Measurements from ENCODE around the gene EFNA3. TPM values are rescaled to one million over a fixed set of nuclear protein-coding genes. Genes with fewer than 3 reads are reported as not detected.

EFNA3 gene, protein sequence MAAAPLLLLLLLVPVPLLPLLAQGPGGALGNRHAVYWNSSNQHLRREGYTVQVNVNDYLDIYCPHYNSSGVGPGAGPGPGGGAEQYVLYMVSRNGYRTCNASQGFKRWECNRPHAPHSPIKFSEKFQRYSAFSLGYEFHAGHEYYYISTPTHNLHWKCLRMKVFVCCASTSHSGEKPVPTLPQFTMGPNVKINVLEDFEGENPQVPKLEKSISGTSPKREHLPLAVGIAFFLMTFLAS
- 1 to 10 TPM; 5.1 to 6.9 TPM for total RNA-seq

DNA sequence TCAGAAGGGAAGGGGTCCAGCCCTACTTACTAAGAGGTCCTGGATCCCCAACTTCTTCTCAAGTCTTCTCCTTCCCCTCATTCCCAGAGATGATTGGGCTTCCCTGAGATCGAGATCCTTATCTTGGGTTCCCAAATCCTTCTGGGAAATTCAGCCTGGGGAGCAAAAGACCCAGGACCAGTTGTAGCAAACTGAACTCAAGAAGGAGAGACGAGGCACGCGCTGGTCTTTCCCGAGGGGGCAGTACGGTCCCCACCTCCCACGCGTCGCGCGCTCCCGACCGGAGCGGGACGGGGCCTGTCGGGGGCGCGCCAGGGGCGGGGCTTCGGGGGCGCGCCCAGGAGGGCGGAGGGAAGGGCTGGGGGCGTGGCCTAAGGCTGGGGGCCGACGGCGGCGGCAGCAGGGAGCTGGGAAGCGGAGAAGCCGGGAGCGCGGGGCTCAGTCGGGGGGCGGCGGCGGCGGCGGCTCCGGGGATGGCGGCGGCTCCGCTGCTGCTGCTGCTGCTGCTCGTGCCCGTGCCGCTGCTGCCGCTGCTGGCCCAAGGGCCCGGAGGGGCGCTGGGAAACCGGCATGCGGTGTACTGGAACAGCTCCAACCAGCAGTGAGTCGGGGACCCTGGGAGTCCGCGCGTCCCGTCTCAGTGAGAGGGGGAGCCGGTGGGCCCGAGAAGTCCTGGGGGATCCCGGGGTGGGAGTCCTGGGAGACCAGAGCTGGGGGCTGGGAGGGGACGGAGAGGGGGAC, at the start of gene EFNA3:
Gene EFNA3 (plus strand): TSS at position 369 of the 741 bp plus-strand sequence. CDS start 105 bp downstream, at position 474.
- DNase-seq: peak; percentile 83
- H3K9me3 Mint-ChIP-seq (ENCODE audit: low read depth): no peaks in the 10 kb centered on the region
- ATAC-seq: peak; percentile 34
- intact Hi-C loops (cut with DNase I, micrococcal nuclease): loop anchor here in 1 of 2 experiments (1.0 kb wide), 1 partner anchor 14 kb away; no protein-coding TSS in a partner anchor
- ChIA-PET CTCF (interaction anchor here (0.7 to 2.9 kb wide), 7 partner anchors 8 to 96 kb away, joined by 3 to 20 read pairs (median 5); partner anchors contain the start of genes ADAM15, EFNA4 and TRIM46), POLR2A (interaction anchor here (0.5 kb wide), 1 partner anchor 66 kb away, joined by 3 read pairs; no protein-coding TSS in a partner anchor)
- peaks cover 1% of the 10 kb centered on the region for H3K36me3 Mint-ChIP-seq (ENCODE audit: low read depth)
- peak within 1 kb of the TSS; percentile 61 for H3K4me3 Mint-ChIP-seq
- H3K27ac Mint-ChIP-seq: peak within 1 kb of the TSS; percentile 15
- H3K27me3 Mint-ChIP-seq: peaks cover 31% of the 10 kb centered on the region
- H3K4me1 Mint-ChIP-seq: peaks cover 46% of the 10 kb centered on the region

DNA sequence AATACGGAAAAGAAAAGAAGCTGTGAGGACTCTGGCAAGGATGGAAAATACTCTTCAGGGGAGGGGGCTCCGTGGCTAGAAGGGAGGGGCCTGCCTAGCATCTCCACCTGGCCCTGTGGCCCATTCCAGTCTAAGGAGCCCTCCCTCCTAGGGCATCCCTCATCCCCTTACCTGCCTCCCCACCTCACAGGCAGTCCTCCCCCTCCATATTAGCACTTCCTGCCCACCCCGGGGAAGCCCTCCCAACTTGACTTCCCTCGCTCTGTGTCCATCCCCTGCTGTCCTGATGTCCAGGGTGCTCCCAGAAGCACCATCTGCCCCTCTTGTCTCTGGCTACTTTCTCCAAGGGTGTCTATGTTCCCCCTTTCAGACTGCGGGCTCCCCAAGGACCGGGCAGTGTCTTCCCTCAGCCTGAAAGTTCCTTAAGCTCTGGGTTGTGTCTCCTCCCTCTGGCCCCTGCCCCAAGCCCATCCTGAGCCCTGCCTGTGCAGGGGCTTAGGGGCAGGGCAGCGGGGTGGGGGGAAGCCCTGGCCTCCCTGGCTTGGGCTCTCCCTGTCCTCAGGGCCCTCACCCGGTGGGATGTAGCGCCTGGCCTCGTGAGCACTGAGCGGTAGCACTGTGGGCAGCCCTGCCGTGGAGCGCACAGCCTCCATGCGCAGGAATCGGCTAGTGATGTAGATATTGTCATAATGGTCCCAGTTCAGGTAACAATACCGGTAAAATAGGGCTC, 49.0 kb upstream of the EFNA3 start:
- Mint-ChIP-seq H3K36me3 (ENCODE audit: low read depth) (no peaks in the 10 kb centered on the region), H3K9me3 (ENCODE audit: low read depth) (no peaks in the 10 kb centered on the region), H3K4me1 (no peaks in the 10 kb centered on the region), H3K4me3 (no peak overlapping the region), H3K27ac (no peak overlapping the region), H3K27me3 (no peaks in the 10 kb centered on the region)
- ATAC-seq: no peak
- DNase-seq: no peak
- CTCF ChIA-PET: interaction anchor here (1.0 kb wide), 1 partner anchor 15 kb away, joined by 3 read pairs; no protein-coding TSS in a partner anchor
- intact Hi-C loops (cut with DNase I, micrococcal nuclease): no loop called here
- POLR2A ChIA-PET: no interaction called here

DNA sequence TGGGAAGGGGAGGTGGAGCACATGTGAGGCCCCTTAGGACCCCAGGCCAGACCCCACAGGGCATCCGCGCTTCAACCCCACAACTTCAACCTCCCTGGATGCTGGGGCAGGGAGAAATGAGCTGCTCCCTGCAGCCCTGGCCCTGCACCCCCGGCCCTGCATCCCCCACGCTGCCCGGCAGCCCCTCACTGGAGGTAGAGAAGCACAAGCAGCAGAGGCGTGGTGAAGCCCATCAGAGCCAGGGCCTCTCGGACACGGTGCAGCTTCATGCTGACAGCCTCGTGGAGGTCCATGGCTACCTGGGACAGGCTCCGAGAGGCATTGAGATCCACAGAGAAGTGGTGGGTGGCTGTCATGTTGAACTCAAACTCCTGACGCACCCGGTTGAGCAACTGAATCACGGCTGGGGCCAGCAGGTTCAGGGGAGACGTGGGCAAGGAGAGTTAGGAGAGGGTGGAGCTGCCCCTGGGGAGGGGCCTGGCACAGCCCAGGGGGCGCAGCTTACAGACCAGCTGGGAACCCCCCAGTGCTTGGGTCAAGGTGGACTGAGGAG, 48.3 kb upstream of the EFNA3 start:
- Mint-ChIP-seq H3K27me3 (no peaks in the 10 kb centered on the region), H3K4me3 (no peak overlapping the region), H3K4me1 (no peaks in the 10 kb centered on the region), H3K36me3 (ENCODE audit: low read depth) (no peaks in the 10 kb centered on the region), H3K9me3 (ENCODE audit: low read depth) (no peaks in the 10 kb centered on the region), H3K27ac (no peak overlapping the region)
- ChIA-PET CTCF (interaction anchor here (1.0 kb wide), 1 partner anchor 14 kb away, joined by 3 read pairs; no protein-coding TSS in a partner anchor), POLR2A (no interaction called here)
- DNase-seq (no peak), ATAC-seq (no peak)
- intact Hi-C loops (cut with DNase I, micrococcal nuclease): no loop called here

DNA sequence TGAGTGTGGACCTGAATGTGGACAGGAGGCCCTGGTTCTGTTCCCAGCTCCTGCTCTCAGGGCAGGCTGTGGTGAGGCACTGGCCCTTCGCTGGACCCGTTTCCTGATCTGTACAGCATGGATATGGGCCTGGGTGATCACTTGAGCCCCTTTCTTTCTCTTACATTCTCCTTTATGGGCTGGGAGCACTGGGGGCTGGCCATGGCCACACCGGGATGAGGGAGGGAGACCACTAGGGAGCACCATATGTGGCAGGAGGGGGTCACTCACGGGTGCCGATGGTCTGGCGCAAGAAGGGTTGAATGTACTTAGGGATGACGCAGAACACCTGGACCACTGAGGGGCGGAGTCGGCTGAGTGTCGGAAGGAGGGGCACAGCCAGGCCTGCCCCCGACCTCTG, 47.7 kb upstream of the EFNA3 start:
- DNase-seq (no peak), ATAC-seq (no peak)
- intact Hi-C loops (cut with DNase I, micrococcal nuclease): no loop called here
- POLR2A ChIA-PET: no interaction called here
- no peak overlapping the region for H3K27ac Mint-ChIP-seq
- H3K4me1 Mint-ChIP-seq: no peaks in the 10 kb centered on the region
- CTCF ChIA-PET: interaction anchor here (0.6 kb wide), 1 partner anchor 431 kb away, joined by 4 read pairs; no protein-coding TSS in a partner anchor
- H3K27me3 Mint-ChIP-seq: no peaks in the 10 kb centered on the region
- H3K36me3 Mint-ChIP-seq (ENCODE audit: low read depth): no peaks in the 10 kb centered on the region
- H3K4me3 Mint-ChIP-seq: no peak overlapping the region
- no peaks in the 10 kb centered on the region for H3K9me3 Mint-ChIP-seq (ENCODE audit: low read depth)

DNA sequence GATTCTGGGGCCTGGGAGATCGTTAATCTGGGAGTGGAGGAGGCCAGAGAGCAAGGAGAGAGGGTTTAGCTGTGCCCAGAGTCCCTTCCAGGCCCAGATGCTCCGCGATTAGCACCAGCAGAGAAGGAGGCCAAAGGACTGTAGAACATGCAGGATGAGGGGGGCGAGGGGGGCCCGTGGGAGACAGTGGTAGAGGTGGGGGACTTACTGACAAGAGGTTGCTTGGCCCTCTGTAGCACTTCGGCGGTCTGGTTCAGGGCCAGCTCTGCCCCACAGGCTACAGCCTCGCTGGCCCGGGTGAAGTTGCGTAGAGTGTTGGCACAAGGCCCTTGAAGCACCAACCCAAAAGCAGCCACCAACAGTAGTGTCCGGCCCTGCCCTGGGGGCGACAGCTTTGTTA, 45.8 kb upstream of the EFNA3 start:
- Mint-ChIP-seq H3K4me1 (no peaks in the 10 kb centered on the region), H3K9me3 (ENCODE audit: low read depth) (no peaks in the 10 kb centered on the region), H3K4me3 (no peak overlapping the region), H3K27ac (no peak overlapping the region), H3K27me3 (no peaks in the 10 kb centered on the region), H3K36me3 (ENCODE audit: low read depth) (no peaks in the 10 kb centered on the region)
- POLR2A ChIA-PET: no interaction called here
- no peak for ATAC-seq
- DNase-seq: no peak
- intact Hi-C loops (cut with DNase I, micrococcal nuclease): no loop called here
- CTCF ChIA-PET: interaction anchor here (1.0 to 1.6 kb wide), 3 partner anchors 9 to 15 kb away, joined by 3 to 6 read pairs (median 5); no protein-coding TSS in a partner anchor

DNA sequence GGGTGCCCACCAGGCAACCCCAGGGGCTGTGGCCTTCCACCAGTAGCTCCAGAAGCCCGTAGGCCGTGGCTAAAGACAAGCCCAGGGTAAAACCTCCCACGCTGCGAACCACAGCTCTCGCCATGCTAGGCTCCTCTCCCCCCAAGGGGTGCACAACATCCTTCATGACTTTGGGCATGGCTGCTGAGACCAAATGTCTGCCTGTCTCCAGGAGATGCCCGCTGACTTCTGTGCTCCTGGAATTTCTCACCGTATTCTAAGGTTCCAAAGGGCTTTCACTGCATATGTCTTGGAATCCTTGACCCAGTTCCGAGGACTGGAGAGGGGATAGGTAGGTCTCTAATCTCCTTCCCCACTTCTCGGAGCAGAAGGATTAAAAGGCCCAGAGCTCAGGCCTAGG, 45.1 kb upstream of the EFNA3 start, which contains the start of the genes DCST1 and DCST2:
Gene DCST1 (plus strand): TSS at position 301 of the 400 bp plus-strand sequence. CDS start 213 bp downstream, outside the sequence.
Gene DCST2 (minus strand): TSS at position 258 of the 400 bp plus-strand sequence. CDS start 80 bp downstream, at position 178.
- no peaks in the 10 kb centered on the region for H3K27me3 Mint-ChIP-seq
- H3K36me3 Mint-ChIP-seq (ENCODE audit: low read depth): no peaks in the 10 kb centered on the region
- CTCF ChIA-PET: interaction anchor here (1.0 to 1.5 kb wide), 3 partner anchors 8 to 16 kb away, joined by 3 to 6 read pairs (median 4); no protein-coding TSS in a partner anchor
- no peak within 1 kb of the TSS for H3K4me3 Mint-ChIP-seq
- DNase-seq: no peak
- no peak within 1 kb of the TSS for H3K27ac Mint-ChIP-seq
- H3K4me1 Mint-ChIP-seq: no peaks in the 10 kb centered on the region
- H3K9me3 Mint-ChIP-seq (ENCODE audit: low read depth): no peaks in the 10 kb centered on the region
- intact Hi-C loops (cut with DNase I, micrococcal nuclease): no loop called here
- ATAC-seq: no peak
- POLR2A ChIA-PET: no interaction called here

DNA sequence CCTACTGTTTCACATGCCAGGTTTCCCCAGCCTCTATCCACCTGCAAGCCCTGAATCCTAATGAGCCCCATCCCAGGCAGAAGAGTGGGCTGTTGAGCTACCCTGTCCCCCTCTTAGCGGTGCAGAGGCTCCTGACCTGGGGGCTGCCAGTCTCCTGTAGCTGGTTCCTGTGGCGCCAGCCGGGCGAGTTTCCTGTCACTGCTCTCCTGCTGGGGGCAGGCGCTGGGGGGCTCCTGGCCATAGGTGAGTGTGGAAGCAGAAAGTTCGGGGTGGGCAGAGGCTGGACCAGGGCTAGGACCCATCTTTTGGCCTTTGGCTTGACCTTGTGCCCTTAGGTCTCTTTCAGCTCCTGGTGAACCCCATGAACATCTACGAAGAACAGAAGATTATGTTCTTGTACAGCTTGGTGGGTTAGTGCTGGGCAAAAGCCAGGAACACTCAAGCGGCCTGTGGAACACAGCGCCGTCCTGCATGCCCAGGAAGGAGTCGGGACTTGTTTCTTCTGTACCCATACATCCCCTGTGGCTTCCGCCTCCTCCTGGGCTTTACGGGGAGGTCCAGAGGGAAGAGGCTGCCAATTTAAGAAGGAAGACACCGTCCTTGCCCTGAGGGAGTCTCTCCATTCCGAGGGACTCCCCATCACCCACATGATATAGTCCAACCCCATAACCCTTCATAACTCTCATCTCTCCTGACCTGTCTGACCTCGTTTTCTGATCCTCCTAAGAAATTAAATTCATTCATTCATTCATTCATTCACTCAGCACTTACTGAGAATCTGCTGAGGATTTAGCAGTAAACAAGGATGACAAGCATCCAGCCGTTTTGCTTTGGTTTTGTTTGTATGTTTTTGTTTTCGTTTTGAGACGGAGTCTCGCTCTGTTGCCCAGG, 44.1 kb upstream of the EFNA3 start:
- H3K4me3 Mint-ChIP-seq: no peak overlapping the region
- no peak overlapping the region for H3K27ac Mint-ChIP-seq
- CTCF ChIA-PET: interaction anchor here (0.7 to 1.5 kb wide), 3 partner anchors 10 to 17 kb away, joined by 3 to 6 read pairs (median 4); no protein-coding TSS in a partner anchor
- POLR2A ChIA-PET: no interaction called here
- ATAC-seq (no peak), DNase-seq (no peak)
- no peaks in the 10 kb centered on the region for H3K4me1 Mint-ChIP-seq
- no peaks in the 10 kb centered on the region for H3K9me3 Mint-ChIP-seq (ENCODE audit: low read depth)
- H3K27me3 Mint-ChIP-seq: no peaks in the 10 kb centered on the region
- intact Hi-C loops (cut with DNase I, micrococcal nuclease): no loop called here
- H3K36me3 Mint-ChIP-seq (ENCODE audit: low read depth): no peaks in the 10 kb centered on the region

DNA sequence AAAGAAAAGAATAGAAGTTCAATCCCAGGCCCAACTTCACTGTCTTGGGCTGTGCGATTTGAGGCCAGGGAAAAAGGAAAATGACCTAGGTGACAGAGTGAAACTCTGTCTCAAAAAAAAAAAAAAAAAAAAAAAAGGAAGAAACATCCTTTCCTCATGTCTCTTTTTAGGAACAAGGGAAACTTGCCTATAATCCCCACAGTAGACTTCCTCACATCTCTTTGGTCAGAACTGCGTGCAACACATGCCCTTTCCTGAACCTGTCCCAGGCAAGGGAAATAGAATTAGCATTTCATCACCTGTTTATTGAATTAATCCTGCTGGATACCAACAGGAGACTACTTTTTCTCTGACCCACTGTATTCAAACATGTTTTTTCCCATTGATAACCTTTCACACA, 42.7 kb upstream of the EFNA3 start:
- no peaks in the 10 kb centered on the region for H3K4me1 Mint-ChIP-seq
- H3K36me3 Mint-ChIP-seq (ENCODE audit: low read depth): no peaks in the 10 kb centered on the region
- ChIA-PET POLR2A (no interaction called here), CTCF (no interaction called here)
- H3K27ac Mint-ChIP-seq: no peak overlapping the region
- H3K9me3 Mint-ChIP-seq (ENCODE audit: low read depth): no peaks in the 10 kb centered on the region
- no peak overlapping the region for H3K4me3 Mint-ChIP-seq
- intact Hi-C loops (cut with DNase I, micrococcal nuclease): no loop called here
- DNase-seq: no peak
- H3K27me3 Mint-ChIP-seq: no peaks in the 10 kb centered on the region
- no peak for ATAC-seq

DNA sequence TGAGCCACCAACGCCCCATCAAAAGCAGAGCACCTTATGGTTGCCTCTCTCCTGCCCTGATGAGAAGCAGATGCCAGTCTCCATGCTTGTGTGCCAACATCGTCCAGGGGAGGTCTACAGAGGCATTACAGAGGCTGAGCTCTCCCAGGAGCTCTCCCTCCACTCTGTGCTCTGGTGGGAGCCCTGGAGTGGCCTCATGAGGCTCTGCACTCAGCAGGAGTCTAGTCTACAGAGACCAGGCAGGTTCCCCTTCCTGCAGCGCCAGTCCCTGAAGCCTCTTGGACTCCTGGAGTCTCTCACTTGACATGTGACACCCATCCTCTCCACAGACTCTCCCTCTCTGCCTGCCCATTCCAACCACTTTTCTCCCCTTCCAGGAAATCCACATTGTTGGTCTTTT, 41.6 kb upstream of the EFNA3 start:
- POLR2A ChIA-PET: no interaction called here
- Mint-ChIP-seq H3K9me3 (ENCODE audit: low read depth) (no peaks in the 10 kb centered on the region), H3K4me3 (no peak overlapping the region), H3K4me1 (no peaks in the 10 kb centered on the region), H3K27ac (no peak overlapping the region), H3K27me3 (no peaks in the 10 kb centered on the region), H3K36me3 (ENCODE audit: low read depth) (no peaks in the 10 kb centered on the region)
- ATAC-seq (no peak), DNase-seq (no peak)
- CTCF ChIA-PET: interaction anchor here (0.6 kb wide), 1 partner anchor 19 kb away, joined by 3 read pairs; no protein-coding TSS in a partner anchor
- intact Hi-C loops (cut with DNase I, micrococcal nuclease): no loop called here

DNA sequence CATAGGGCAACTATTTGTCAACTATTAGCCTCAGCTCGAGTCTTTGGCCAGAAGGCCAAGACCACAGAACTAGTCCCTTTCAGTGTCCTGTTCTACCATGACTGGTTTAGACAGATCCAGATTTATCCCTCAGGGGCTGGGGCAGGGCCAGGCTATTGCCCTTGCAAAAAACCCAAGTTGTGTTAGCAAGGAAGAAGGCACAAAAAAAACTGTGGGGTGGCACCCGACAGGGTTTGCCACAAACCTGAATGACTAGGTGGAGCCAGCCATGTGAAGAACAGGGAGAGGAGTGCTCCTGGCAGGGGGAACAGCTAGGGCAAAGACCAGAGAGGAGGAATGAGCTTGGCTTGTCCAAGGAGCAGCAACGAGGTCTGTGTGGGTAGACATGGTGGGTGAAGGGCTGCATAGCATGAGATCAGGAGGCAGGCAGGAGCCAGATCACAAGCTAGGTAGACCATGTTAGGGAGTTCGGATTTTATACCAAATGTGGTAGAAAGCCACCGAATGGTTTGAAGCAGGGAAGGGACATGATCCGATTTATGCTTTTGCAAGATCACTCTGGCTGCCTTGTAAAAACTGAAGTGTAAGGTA, 40.7 kb upstream of the EFNA3 start:
- Mint-ChIP-seq H3K4me3 (no peak overlapping the region), H3K9me3 (ENCODE audit: low read depth) (no peaks in the 10 kb centered on the region), H3K27ac (no peak overlapping the region), H3K4me1 (no peaks in the 10 kb centered on the region), H3K27me3 (no peaks in the 10 kb centered on the region), H3K36me3 (ENCODE audit: low read depth) (no peaks in the 10 kb centered on the region)
- CTCF ChIA-PET: interaction anchor here (1.2 to 3.3 kb wide), 3 partner anchors 13 to 21 kb away, joined by 3 to 12 read pairs (median 3); no protein-coding TSS in a partner anchor
- ATAC-seq (no peak), DNase-seq (no peak)
- intact Hi-C loops (cut with DNase I, micrococcal nuclease): no loop called here
- POLR2A ChIA-PET: no interaction called here

Measured in activated CD4-positive, alpha-beta T cell treated with anti-CD3 and anti-CD28 coated beads for 36 hours (primary cell).